ENCODE measurements around the gene SUMO2.

The SUMO2 gene

GRCh38 chr17:75182569-75183436, at the start of gene SUMO2:
SUMO2 (minus strand) TSS chr17:75182959; CDS start chr17:75182834, 125 bp downstream.
- Histone ChIP-seq H2AFZ (ENCODE audit: low read length) (peak within 1 kb of the TSS; percentile 39; the same call in 1 of the 2 replicates), H3K9me3 (ENCODE audit: low read length) (no peaks in the 10 kb centered on the region), H3K36me3 (ENCODE audit: insufficient read depth, low read length) (peaks cover 31% of the 10 kb centered on the region), H3K4me1 (ENCODE audit: insufficient read depth, low read length, severe bottlenecking) (peaks cover 25% of the 10 kb centered on the region), H3K4me3 (ENCODE audit: low read depth, low read length, poor library complexity, severe bottlenecking) (peak within 1 kb of the TSS; percentile 98), H3K9ac (ENCODE audit: low read length) (peak within 1 kb of the TSS; percentile 99), H4K20me1 (ENCODE audit: insufficient read depth, low read length) (peaks cover 7% of the 10 kb centered on the region), H3K79me2 (ENCODE audit: insufficient read depth, low read length) (peaks cover 40% of the 10 kb centered on the region), H3F3A (ENCODE audit: insufficient read depth, low read length) (no peaks in the 10 kb centered on the region), H3K9me2 (ENCODE audit: low read depth, low read length) (no peaks in the 10 kb centered on the region), H3K27me3 (ENCODE audit: insufficient read depth, low read length) (no peaks in the 10 kb centered on the region; the same call in 1 of the 2 replicates), H3K27ac (ENCODE audit: low read depth, low read length, poor library complexity, severe bottlenecking) (peak within 1 kb of the TSS; percentile 87), H3K4me2 (ENCODE audit: low read length) (peak within 1 kb of the TSS; percentile 97)
- no peak for TF ChIP-seq EZH2 (IDR thresholded peaks at IDR 0.05; ENCODE audit: borderline replicate concordance, low read length)
- no peak for TF ChIP-seq CTCF (IDR thresholded peaks at IDR 0.05; ENCODE audit: low read length)

- Histone ChIP-seq H3K9ac (ENCODE audit: low read length) (no peak overlapping the region), H2AFZ (ENCODE audit: low read length) (no peak overlapping the region), H4K20me1 (ENCODE audit: insufficient read depth, low read length) (no peaks in the 10 kb centered on the region), H3K9me2 (ENCODE audit: low read depth, low read length) (no peaks in the 10 kb centered on the region), H3F3A (ENCODE audit: insufficient read depth, low read length) (0 out of 2 replicates have a peak, but pooled peaks cover 3% of the 10 kb centered on the region), H3K4me2 (ENCODE audit: low read length) (no peak overlapping the region), H3K9me3 (ENCODE audit: low read length) (no peaks in the 10 kb centered on the region), H3K79me2 (ENCODE audit: insufficient read depth, low read length) (no peaks in the 10 kb centered on the region), H3K27me3 (ENCODE audit: insufficient read depth, low read length) (no peaks in the 10 kb centered on the region), H3K36me3 (ENCODE audit: insufficient read depth, low read length) (peaks cover 90% of the 10 kb centered on the region), H3K27ac (ENCODE audit: low read depth, low read length, poor library complexity, severe bottlenecking) (no peak overlapping the region), H3K4me3 (ENCODE audit: low read depth, low read length, poor library complexity, severe bottlenecking) (no peak overlapping the region), H3K4me1 (ENCODE audit: insufficient read depth, low read length, severe bottlenecking) (no peaks in the 10 kb centered on the region)
- TF ChIP-seq EZH2 (IDR thresholded peaks at IDR 0.05; ENCODE audit: borderline replicate concordance, low read length) (no peak), CTCF (IDR thresholded peaks at IDR 0.05; ENCODE audit: low read length) (no peak)
Measured at GRCh38 chr17:75231741-75232464, 49.1 kb upstream of the SUMO2 start.

DNA sequence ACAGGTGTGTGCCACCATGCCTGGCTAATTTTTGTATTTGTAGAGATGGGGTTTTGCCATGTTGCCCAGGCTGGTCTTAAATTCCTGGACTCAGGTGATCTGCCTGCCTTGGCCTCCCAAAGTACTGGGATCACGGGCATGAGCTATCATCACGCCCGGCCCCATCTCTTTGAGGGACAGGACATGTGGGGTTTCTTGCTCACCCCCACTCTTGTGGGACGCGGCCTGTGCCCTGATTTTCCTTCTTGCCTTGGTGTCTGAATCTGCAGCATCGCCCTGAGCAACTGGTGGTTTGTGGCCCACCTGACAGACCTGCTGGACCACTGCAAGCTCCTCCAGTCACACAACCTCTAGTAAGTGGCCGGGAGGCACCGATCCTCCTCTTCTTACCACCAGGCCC, 48.3 kb upstream of the SUMO2 start:
- Histone ChIP-seq H3K9me3 (ENCODE audit: low read length) (no peaks in the 10 kb centered on the region), H3K4me2 (ENCODE audit: low read length) (no peak overlapping the region), H3K4me1 (ENCODE audit: insufficient read depth, low read length, severe bottlenecking) (no peaks in the 10 kb centered on the region), H3K79me2 (ENCODE audit: insufficient read depth, low read length) (no peaks in the 10 kb centered on the region), H3K9ac (ENCODE audit: low read length) (no peak overlapping the region), H3K9me2 (ENCODE audit: low read depth, low read length) (no peaks in the 10 kb centered on the region), H3K4me3 (ENCODE audit: low read depth, low read length, poor library complexity, severe bottlenecking) (no peak overlapping the region), H4K20me1 (ENCODE audit: insufficient read depth, low read length) (no peaks in the 10 kb centered on the region), H3K36me3 (ENCODE audit: insufficient read depth, low read length) (peaks cover 90% of the 10 kb centered on the region), H3F3A (ENCODE audit: insufficient read depth, low read length) (no peaks in the 10 kb centered on the region), H3K27ac (ENCODE audit: low read depth, low read length, poor library complexity, severe bottlenecking) (no peak overlapping the region), H3K27me3 (ENCODE audit: insufficient read depth, low read length) (no peaks in the 10 kb centered on the region), H2AFZ (ENCODE audit: low read length) (no peak overlapping the region)
- no peak for TF ChIP-seq EZH2 (IDR thresholded peaks at IDR 0.05; ENCODE audit: borderline replicate concordance, low read length)
- no peak for TF ChIP-seq CTCF (IDR thresholded peaks at IDR 0.05; ENCODE audit: low read length)

Data from OCI-LY1 (cell line).